Measurements from ENCODE around the gene FLNB. TPM values are rescaled to one million over a fixed set of nuclear protein-coding genes. Genes with fewer than 3 reads are reported as not detected.

The FLNB gene
- total and polyA plus RNA-seq, 9 of the 15 experiments (the other 6 are each of a cell fraction or from before 2014, with no cell fraction given) = 9.4 to 48.1 (median 25.6) TPM

DNA sequence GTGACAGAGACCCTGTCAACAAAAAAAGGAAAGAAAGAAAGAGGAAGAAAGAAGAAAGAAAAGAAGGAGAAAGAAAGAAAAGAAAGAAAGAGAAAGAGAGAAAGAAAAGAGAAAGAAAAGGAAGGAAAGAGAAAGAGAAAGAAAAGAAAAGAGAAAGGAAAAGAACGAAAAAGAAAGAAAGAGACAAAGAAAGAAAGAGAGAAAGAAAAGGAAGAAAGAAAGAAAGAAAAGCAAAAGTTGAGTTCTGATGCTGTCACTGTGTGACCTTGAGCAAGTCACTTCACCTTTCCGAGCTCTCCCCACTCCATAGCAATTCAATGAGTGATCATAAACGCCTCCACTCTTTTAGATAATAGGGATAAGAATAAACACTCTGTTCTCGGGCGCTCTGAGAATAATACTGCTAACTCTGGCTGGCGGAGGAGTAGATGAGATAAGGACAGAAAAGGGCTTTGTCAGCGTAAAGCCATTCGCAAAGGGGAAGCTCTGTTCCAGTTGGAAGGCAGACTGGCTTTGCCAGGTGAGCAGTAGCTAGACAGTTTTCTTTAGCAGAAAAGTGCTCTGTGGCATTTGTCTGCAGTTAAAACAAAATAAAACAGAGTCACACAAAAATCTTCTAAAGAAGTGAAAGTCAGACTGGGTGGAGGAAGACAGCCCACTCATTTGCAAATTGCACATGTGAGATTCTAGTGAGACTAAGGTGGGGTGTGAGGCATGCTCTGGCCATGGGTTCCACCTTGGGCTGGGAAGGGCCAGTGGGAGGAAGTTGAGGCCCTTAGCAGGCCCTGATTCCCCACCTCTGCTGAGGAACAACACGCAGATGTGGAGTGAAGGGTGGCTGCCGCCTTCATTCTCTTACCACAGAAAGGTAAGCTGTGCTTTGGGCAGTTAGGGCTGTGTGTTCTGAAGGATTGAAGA is 9.6 kb upstream of the FLNB start:
- BruUV-seq (replicated peaks) = no TSS peak
- ATAC-seq = peak; percentile 81
- Histone ChIP-seq H3K9ac (ENCODE audit: insufficient read depth in 1 of 2, low read depth in 2 of 2, low read length in 2 of 2) (peak overlapping the region; percentile 23 to 77; a peak in 3 of 4 replicates), H3K4me1 (replicated peaks in 1 of 2; ENCODE audit: control insufficient read depth in 2 of 2, insufficient read depth in 2 of 2, low read length in 2 of 2) (peaks cover 29 to 39% of the 10 kb centered on the region in 2 experiments), H3K27me3 (ENCODE audit: control insufficient read depth in 2 of 2, insufficient read depth in 2 of 2, low read length in 2 of 2) (no peaks in the 10 kb centered on the region), H3K27ac (ENCODE audit: extremely low read depth, low read depth, low read length) (peak overlapping the region; percentile 1; the same call in 1 of the 3 replicates), H3K4me3 (no peak overlapping the region), H3K36me3 (ENCODE audit: control insufficient read depth, insufficient read depth, low read length) (no peaks in the 10 kb centered on the region), H4K20me1 (replicated peaks; ENCODE audit: control insufficient read depth, insufficient read depth, low read length) (no peaks in the 10 kb centered on the region), H3K9me1 (ENCODE audit: control insufficient read depth, insufficient read depth, low read length) (no peaks in the 10 kb centered on the region), H3K4me2 (ENCODE audit: insufficient read depth, low read length) (peak overlapping the region; percentile 43; the same call in 1 of the 2 replicates), H3K79me2 (ENCODE audit: control insufficient read depth, insufficient read depth, low read length) (no peaks in the 10 kb centered on the region), H3K9me3 (replicated peaks; ENCODE audit: control insufficient read depth, insufficient read depth, low read depth, low read length) (no peaks in the 10 kb centered on the region), H2AFZ (ENCODE audit: low read depth, low read length) (peak overlapping the region; percentile 39; the same call in 1 of the 2 replicates)
- 3% methylated on average over 10 of the region's 10 CpGs for WGBS (ENCODE audit: insufficient coverage, low coverage, missing lambda C conversion rate)
- FAIRE-seq = peak; percentile 89
- in situ Hi-C loops (cut with MboI) (no loop called here), intact Hi-C loops (cut with micrococcal nuclease) (no loop called here)
- CTCF ChIA-PET (ENCODE audit: low intra/inter-chr PET ratio) = no interaction called here
- peak; percentile 37 to 71 (median 50) for DNase-seq (ENCODE audit: extremely low read depth in 1 of 4, low spot score in 3 of 4)
- POLR2A ChIA-PET = interaction anchor here (0.7 to 0.9 kb wide), 3 partner anchors 9 to 175 kb away, joined by 3 to 4 read pairs (median 4); partner anchors contain the start of gene FLNB
- TF ChIP-seq ZNF316 (IDR thresholded peaks at IDR 0.05) (peak; percentile 98), YY1 (IDR thresholded peaks at IDR 0.05; ENCODE audit: borderline replicate concordance in 1 of 3, control insufficient read depth in 1 of 3, extremely low read depth in 1 of 3, insufficient read depth in 3 of 3, insufficient read length in 1 of 3, insufficient replicate concordance in 2 of 3, low read depth in 1 of 3, low read length in 2 of 3) (no peak), ZBTB5 (IDR thresholded peaks at IDR 0.05) (no peak), HLTF (IDR thresholded peaks at IDR 0.05) (peak; percentile 49; the same call in 1 of the 2 replicates)
- TF ChIP-seq, protein P1, sequence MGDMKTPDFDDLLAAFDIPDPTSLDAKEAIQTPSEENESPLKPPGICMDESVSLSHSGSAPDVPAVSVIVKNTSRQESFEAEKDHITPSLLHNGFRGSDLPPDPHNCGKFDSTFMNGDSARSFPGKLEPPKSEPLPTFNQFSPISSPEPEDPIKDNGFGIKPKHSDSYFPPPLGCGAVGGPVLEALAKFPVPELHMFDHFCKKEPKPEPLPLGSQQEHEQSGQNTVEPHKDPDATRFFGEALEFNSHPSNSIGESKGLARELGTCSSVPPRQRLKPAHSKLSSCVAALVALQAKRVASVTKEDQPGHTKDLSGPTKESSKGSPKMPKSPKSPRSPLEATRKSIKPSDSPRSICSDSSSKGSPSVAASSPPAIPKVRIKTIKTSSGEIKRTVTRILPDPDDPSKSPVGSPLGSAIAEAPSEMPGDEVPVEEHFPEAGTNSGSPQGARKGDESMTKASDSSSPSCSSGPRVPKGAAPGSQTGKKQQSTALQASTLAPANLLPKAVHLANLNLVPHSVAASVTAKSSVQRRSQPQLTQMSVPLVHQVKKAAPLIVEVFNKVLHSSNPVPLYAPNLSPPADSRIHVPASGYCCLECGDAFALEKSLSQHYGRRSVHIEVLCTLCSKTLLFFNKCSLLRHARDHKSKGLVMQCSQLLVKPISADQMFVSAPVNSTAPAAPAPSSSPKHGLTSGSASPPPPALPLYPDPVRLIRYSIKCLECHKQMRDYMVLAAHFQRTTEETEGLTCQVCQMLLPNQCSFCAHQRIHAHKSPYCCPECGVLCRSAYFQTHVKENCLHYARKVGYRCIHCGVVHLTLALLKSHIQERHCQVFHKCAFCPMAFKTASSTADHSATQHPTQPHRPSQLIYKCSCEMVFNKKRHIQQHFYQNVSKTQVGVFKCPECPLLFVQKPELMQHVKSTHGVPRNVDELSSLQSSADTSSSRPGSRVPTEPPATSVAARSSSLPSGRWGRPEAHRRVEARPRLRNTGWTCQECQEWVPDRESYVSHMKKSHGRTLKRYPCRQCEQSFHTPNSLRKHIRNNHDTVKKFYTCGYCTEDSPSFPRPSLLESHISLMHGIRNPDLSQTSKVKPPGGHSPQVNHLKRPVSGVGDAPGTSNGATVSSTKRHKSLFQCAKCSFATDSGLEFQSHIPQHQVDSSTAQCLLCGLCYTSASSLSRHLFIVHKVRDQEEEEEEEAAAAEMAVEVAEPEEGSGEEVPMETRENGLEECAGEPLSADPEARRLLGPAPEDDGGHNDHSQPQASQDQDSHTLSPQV (IDR thresholded peaks at IDR 0.05) = no peak
- TF ChIP-seq, protein P2, sequence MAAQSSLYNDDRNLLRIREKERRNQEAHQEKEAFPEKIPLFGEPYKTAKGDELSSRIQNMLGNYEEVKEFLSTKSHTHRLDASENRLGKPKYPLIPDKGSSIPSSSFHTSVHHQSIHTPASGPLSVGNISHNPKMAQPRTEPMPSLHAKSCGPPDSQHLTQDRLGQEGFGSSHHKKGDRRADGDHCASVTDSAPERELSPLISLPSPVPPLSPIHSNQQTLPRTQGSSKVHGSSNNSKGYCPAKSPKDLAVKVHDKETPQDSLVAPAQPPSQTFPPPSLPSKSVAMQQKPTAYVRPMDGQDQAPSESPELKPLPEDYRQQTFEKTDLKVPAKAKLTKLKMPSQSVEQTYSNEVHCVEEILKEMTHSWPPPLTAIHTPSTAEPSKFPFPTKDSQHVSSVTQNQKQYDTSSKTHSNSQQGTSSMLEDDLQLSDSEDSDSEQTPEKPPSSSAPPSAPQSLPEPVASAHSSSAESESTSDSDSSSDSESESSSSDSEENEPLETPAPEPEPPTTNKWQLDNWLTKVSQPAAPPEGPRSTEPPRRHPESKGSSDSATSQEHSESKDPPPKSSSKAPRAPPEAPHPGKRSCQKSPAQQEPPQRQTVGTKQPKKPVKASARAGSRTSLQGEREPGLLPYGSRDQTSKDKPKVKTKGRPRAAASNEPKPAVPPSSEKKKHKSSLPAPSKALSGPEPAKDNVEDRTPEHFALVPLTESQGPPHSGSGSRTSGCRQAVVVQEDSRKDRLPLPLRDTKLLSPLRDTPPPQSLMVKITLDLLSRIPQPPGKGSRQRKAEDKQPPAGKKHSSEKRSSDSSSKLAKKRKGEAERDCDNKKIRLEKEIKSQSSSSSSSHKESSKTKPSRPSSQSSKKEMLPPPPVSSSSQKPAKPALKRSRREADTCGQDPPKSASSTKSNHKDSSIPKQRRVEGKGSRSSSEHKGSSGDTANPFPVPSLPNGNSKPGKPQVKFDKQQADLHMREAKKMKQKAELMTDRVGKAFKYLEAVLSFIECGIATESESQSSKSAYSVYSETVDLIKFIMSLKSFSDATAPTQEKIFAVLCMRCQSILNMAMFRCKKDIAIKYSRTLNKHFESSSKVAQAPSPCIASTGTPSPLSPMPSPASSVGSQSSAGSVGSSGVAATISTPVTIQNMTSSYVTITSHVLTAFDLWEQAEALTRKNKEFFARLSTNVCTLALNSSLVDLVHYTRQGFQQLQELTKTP (IDR thresholded peaks at IDR 0.05; ENCODE audit: low read depth in 1 of 2, partially characterized antibody in 2 of 2) = peak in 1 of 2 experiments; percentile 67

Data from K562 (cell line).